Activated CD8-positive, alpha-beta memory T cell treated with anti-CD3 and anti-CD28 coated beads, Interleukin-2, amount 50 U/mL, for 24 hours (primary cell): ENCODE results near the gene GOLGB1.
A peak's percentile ranks its signal among the peaks of the same experiment; 100 is the strongest.
"Not testable (repeated sequence)": the region's sequence is repeated elsewhere in the genome, so short reads cannot be mapped to it uniquely, and the experiment has no call there.

Experiments
- DNase-seq: peaks from one replicate; pipeline ENCODE4 v3.0.0-alpha.2; 2020; ENCODE audit errors: extremely low read depth

GOLGB1 gene

GRCh38 chr3:121749276-121750086 is at the start of gene GOLGB1:
Gene GOLGB1, minus strand, starts transcription at chr3:121749741. Its CDS starts 18,770 bp downstream, at chr3:121730971.
- DNase-seq: peak; percentile 87

GRCh38 chr3:121796970-121797369 is 47.4 kb upstream of the GOLGB1 start:
- DNase-seq: no peak

- no peak for DNase-seq
Observed at GRCh38 chr3:121794264-121794983, 44.9 kb upstream of the GOLGB1 start.

GRCh38 chr3:121793078-121793477 is 43.5 kb upstream of the GOLGB1 start:
- DNase-seq: no peak

GRCh38 chr3:121786485-121786884 is 36.9 kb upstream of the GOLGB1 start:
- DNase-seq: no peak

GRCh38 chr3:121782784-121783183 is 33.2 kb upstream of the GOLGB1 start:
- DNase-seq: not testable (repeated sequence)

GRCh38 chr3:121781611-121782010 is 32.1 kb upstream of the GOLGB1 start:
- no peak for DNase-seq

- DNase-seq: not testable (repeated sequence)
Observed at GRCh38 chr3:121775095-121775494, 25.6 kb upstream of the GOLGB1 start.

GRCh38 chr3:121769246-121769645 is 19.7 kb upstream of the GOLGB1 start:
- no peak for DNase-seq

GRCh38 chr3:121768452-121768851 is 18.9 kb upstream of the GOLGB1 start:
- DNase-seq: no peak

- no peak for DNase-seq
Observed at GRCh38 chr3:121759541-121760202, 10.1 kb upstream of the GOLGB1 start.

GRCh38 chr3:121758727-121759450 is 9.3 kb upstream of the GOLGB1 start:
- DNase-seq: no peak

GRCh38 chr3:121757812-121758545 is 8.4 kb upstream of the GOLGB1 start:
- DNase-seq: no peak

GRCh38 chr3:121757087-121757811 is 7.7 kb upstream of the GOLGB1 start:
- no peak for DNase-seq

GRCh38 chr3:121752772-121753171 is 3.2 kb upstream of the GOLGB1 start:
- DNase-seq: no peak

GRCh38 chr3:121752261-121752660 is 2.7 kb upstream of the GOLGB1 start:
- no peak for DNase-seq

- no peak for DNase-seq
Observed at GRCh38 chr3:121750087-121750415, 510 bp upstream of the GOLGB1 start.

GRCh38 chr3:121748680-121749275 is 763 bp downstream of the GOLGB1 start:
- no peak for DNase-seq

- no peak for DNase-seq
Observed at GRCh38 chr3:121747976-121748375, 1.6 kb downstream of the GOLGB1 start.

GRCh38 chr3:121743106-121743505 is 6.4 kb downstream of the GOLGB1 start:
- not testable (repeated sequence) for DNase-seq
